Measurements from ENCODE around the gene APELA. TPM values are rescaled to one million over a fixed set of nuclear protein-coding genes. Genes with fewer than 3 reads are reported as not detected.

Gene APELA
- polyA plus RNA-seq, 1 donor from 2014 or later, result not detected

DNA sequence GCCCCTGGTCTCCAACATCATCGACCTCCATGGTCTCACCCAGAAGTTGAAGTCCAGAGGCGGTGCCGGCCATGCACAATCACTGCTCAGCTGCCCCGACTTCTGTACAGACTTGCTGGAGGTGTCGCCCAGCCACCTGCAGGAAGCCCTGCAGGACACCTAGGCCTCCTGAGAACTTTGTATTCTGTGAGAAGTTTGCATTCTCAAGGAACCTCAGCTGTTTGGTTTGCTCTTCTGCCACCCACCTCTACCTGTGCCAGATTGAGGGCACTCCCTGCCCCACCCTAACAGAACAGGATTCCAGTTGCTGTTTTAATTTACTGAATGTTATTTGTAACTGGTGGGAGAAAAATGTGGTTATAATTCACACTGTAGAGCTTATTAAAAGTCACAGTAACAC is 53.7 kb downstream of the APELA start:
- Histone ChIP-seq H3K9me3 (ENCODE audit: low read length) (no peaks in the 10 kb centered on the region), H3K9me2 (ENCODE audit: insufficient read depth, low read length) (no peaks in the 10 kb centered on the region), H3K27ac (ENCODE audit: low read length) (no peak overlapping the region), H3K9ac (ENCODE audit: low read length) (no peak overlapping the region), H3K4me2 (ENCODE audit: low read length) (no peak overlapping the region), H3K36me3 (ENCODE audit: insufficient read depth, low read length) (no peaks in the 10 kb centered on the region), H3F3A (ENCODE audit: insufficient read depth, low read length, poor library complexity, severe bottlenecking) (no peaks in the 10 kb centered on the region), H3K79me2 (replicated peaks; ENCODE audit: insufficient read depth, low read length) (no peaks in the 10 kb centered on the region), H4K20me1 (ENCODE audit: insufficient read depth) (no peaks in the 10 kb centered on the region), H3K27me3 (ENCODE audit: insufficient read depth, low read depth, low read length) (no peaks in the 10 kb centered on the region), H2AFZ (ENCODE audit: low read depth, low read length) (no peak overlapping the region), H3K4me3 (ENCODE audit: low read length) (no peak overlapping the region)
- no peak for TF ChIP-seq TAF1 (IDR thresholded peaks at IDR 0.05; ENCODE audit: low read depth)
- TF ChIP-seq SMC3 (conservative IDR thresholded peaks at IDR 0.05; ENCODE audit: poor library complexity), result no peak
- TF ChIP-seq, protein P1, sequence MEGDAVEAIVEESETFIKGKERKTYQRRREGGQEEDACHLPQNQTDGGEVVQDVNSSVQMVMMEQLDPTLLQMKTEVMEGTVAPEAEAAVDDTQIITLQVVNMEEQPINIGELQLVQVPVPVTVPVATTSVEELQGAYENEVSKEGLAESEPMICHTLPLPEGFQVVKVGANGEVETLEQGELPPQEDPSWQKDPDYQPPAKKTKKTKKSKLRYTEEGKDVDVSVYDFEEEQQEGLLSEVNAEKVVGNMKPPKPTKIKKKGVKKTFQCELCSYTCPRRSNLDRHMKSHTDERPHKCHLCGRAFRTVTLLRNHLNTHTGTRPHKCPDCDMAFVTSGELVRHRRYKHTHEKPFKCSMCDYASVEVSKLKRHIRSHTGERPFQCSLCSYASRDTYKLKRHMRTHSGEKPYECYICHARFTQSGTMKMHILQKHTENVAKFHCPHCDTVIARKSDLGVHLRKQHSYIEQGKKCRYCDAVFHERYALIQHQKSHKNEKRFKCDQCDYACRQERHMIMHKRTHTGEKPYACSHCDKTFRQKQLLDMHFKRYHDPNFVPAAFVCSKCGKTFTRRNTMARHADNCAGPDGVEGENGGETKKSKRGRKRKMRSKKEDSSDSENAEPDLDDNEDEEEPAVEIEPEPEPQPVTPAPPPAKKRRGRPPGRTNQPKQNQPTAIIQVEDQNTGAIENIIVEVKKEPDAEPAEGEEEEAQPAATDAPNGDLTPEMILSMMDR (IDR thresholded peaks at IDR 0.05; ENCODE audit: poor library complexity, severe bottlenecking), result no peak
- TF ChIP-seq POLR2AphosphoS5 (IDR thresholded peaks at IDR 0.05), result no peak
- no peak for TF ChIP-seq EP300 (conservative IDR thresholded peaks at IDR 0.05; ENCODE audit: poor library complexity, severe bottlenecking)
- no peak for TF ChIP-seq EZH2 (IDR thresholded peaks at IDR 0.05; ENCODE audit: borderline replicate concordance, insufficient read depth, low read length, poor library complexity, severe bottlenecking)
- TF ChIP-seq, protein P2, sequence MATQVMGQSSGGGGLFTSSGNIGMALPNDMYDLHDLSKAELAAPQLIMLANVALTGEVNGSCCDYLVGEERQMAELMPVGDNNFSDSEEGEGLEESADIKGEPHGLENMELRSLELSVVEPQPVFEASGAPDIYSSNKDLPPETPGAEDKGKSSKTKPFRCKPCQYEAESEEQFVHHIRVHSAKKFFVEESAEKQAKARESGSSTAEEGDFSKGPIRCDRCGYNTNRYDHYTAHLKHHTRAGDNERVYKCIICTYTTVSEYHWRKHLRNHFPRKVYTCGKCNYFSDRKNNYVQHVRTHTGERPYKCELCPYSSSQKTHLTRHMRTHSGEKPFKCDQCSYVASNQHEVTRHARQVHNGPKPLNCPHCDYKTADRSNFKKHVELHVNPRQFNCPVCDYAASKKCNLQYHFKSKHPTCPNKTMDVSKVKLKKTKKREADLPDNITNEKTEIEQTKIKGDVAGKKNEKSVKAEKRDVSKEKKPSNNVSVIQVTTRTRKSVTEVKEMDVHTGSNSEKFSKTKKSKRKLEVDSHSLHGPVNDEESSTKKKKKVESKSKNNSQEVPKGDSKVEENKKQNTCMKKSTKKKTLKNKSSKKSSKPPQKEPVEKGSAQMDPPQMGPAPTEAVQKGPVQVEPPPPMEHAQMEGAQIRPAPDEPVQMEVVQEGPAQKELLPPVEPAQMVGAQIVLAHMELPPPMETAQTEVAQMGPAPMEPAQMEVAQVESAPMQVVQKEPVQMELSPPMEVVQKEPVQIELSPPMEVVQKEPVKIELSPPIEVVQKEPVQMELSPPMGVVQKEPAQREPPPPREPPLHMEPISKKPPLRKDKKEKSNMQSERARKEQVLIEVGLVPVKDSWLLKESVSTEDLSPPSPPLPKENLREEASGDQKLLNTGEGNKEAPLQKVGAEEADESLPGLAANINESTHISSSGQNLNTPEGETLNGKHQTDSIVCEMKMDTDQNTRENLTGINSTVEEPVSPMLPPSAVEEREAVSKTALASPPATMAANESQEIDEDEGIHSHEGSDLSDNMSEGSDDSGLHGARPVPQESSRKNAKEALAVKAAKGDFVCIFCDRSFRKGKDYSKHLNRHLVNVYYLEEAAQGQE (IDR thresholded peaks at IDR 0.05; ENCODE audit: borderline replicate concordance), result no peak
- TF ChIP-seq RAD21 (conservative IDR thresholded peaks at IDR 0.05), result no peak
- TF ChIP-seq MXI1 (conservative IDR thresholded peaks at IDR 0.05; ENCODE audit: poor library complexity, severe bottlenecking), result no peak

DNA sequence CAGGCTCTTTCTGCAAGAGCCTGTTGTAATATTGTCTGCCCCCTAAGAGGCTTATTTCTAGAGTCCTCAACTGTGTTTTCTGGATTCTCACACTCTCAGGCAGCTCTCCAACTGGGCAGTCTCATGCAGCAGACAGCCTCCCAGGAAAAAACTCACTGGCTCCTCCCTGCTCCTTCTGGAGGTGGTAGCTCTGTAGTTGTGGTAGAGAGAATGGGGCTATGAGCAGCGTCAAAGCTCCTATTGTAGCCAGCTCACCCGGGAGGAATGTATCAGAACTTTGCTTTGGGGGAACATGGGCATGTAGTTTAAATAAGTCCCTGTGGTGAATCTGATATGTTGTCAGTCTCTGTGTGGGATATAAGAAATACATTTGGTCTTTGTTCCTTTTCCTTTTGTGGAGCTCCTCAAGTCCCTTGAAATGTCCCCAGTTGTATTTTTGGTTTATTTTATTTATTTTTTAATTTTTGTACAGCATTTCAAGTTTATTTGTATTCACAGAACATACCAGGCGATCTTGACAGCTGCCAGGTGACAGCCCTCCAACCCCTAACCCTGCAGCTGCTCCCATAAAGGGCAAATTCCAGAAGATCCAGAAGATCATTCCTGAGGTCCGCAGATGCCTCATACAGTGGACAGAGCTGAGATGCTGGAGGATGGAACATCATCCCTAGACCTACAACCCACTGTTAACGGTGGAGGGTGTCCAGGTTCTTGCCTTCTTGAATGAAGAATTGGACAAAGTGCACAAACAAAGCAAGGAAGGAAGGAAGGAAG is 54.8 kb downstream of the APELA start:
- no peak overlapping the region for H2AFZ ChIP-seq (ENCODE audit: low read depth, low read length)
- no peak overlapping the region for H3K9ac ChIP-seq (ENCODE audit: low read length)
- no peaks in the 10 kb centered on the region for H3K36me3 ChIP-seq (ENCODE audit: insufficient read depth, low read length)
- no peaks in the 10 kb centered on the region for H3K9me2 ChIP-seq (ENCODE audit: insufficient read depth, low read length)
- H3F3A ChIP-seq (ENCODE audit: insufficient read depth, low read length, poor library complexity, severe bottlenecking), result no peaks in the 10 kb centered on the region
- no peaks in the 10 kb centered on the region for H3K9me3 ChIP-seq (ENCODE audit: low read length)
- H3K27me3 ChIP-seq (ENCODE audit: insufficient read depth, low read depth, low read length), result no peaks in the 10 kb centered on the region
- no peaks in the 10 kb centered on the region for H4K20me1 ChIP-seq (ENCODE audit: insufficient read depth)
- no peak overlapping the region for H3K4me2 ChIP-seq (ENCODE audit: low read length)
- no peak overlapping the region for H3K27ac ChIP-seq (ENCODE audit: low read length)
- no peak overlapping the region for H3K4me3 ChIP-seq (ENCODE audit: low read length)
- TF ChIP-seq POLR2AphosphoS5 (IDR thresholded peaks at IDR 0.05) (no peak), EP300 (conservative IDR thresholded peaks at IDR 0.05; ENCODE audit: poor library complexity, severe bottlenecking) (no peak), RAD21 (conservative IDR thresholded peaks at IDR 0.05) (no peak), MXI1 (conservative IDR thresholded peaks at IDR 0.05; ENCODE audit: poor library complexity, severe bottlenecking) (no peak), TAF1 (IDR thresholded peaks at IDR 0.05; ENCODE audit: low read depth) (no peak), SMC3 (conservative IDR thresholded peaks at IDR 0.05; ENCODE audit: poor library complexity) (no peak), EZH2 (IDR thresholded peaks at IDR 0.05; ENCODE audit: borderline replicate concordance, insufficient read depth, low read length, poor library complexity, severe bottlenecking) (no peak)
- TF ChIP-seq, protein P1 (IDR thresholded peaks at IDR 0.05; ENCODE audit: poor library complexity, severe bottlenecking), result no peak
- TF ChIP-seq, protein P2 (IDR thresholded peaks at IDR 0.05; ENCODE audit: borderline replicate concordance), result no peak
- no peaks in the 10 kb centered on the region for H3K79me2 ChIP-seq (replicated peaks; ENCODE audit: insufficient read depth, low read length)

All from neural cell (in vitro differentiated cells).